H1 (cell line): ENCODE measurements around the gene POLR2J. TPM values are rescaled to one million over a fixed set of nuclear protein-coding genes. Genes with fewer than 3 reads are reported as not detected.

Source experiments
- CTCF ChIA-PET: fragments of 300-600 bp; sonication (Branson Sonifier 250); formaldehyde crosslinking; loops from one replicate; lab custom pipeline; 2021; ENCODE audit not compliant: partially characterized antibody; lab: Charles Lee
- POLR2A ChIA-PET: fragments of 300-600 bp; sonication (Branson Sonifier 250); formaldehyde crosslinking; loops from one replicate; lab custom pipeline; 2021; ENCODE audit warnings: inconsistent platforms; ENCODE audit not compliant: partially characterized antibody; lab: Charles Lee
- DNase-seq, 2 experiments: peaks; one replicate each; pipeline versions ENCODE4 v3.0.0 to v3.0.0-alpha.2; 2010 to 2022; ENCODE audit warnings: low spot score in 2 of 2, low read depth in 1 of 2, mixed read lengths in 1 of 2
- FAIRE-seq: peaks from 2 replicates; lab custom pipeline; 2011; peaks lifted over from hg19 to GRCh38; lab: Jason Lieb, UNC
- H2AFZ ChIP-seq: 2 replicates; pipeline ENCODE4 v1.8.1; 2012; ENCODE audit warnings: low read length, inconsistent platforms
- H2AK5ac ChIP-seq: 2 replicates; pipeline ENCODE4 v1.6.1; 2013; ENCODE audit warnings: low read depth, low read length
- H2BK120ac ChIP-seq: replicated peaks from 2 replicates; pipeline ENCODE3; 2013; ENCODE audit warnings: low read depth, low read length, inconsistent platforms
- H2BK12ac ChIP-seq: 2 replicates; pipeline ENCODE4 v1.6.1; 2013; ENCODE audit warnings: low read depth, low read length
- H2BK15ac ChIP-seq: 2 replicates; pipeline ENCODE4 v1.6.1; 2013; ENCODE audit warnings: low read length
- H2BK20ac ChIP-seq: 2 replicates; pipeline ENCODE4 v1.6.1; 2013; ENCODE audit warnings: low read length
- H2BK5ac ChIP-seq: 2 replicates; pipeline ENCODE4 v1.6.1; 2013; ENCODE audit warnings: low read depth, low read length
- H3K14ac ChIP-seq: 2 replicates; pipeline ENCODE4 v1.6.1; 2013; ENCODE audit warnings: inconsistent platforms; ENCODE audit not compliant: insufficient read length
- H3K18ac ChIP-seq: 2 replicates; pipeline ENCODE4 v1.6.1; 2013; ENCODE audit warnings: low read length; ENCODE audit errors: extremely low read depth
- H3K23ac ChIP-seq: 2 replicates; pipeline ENCODE4 v1.6.1; 2013; ENCODE audit warnings: inconsistent platforms; ENCODE audit not compliant: insufficient read length
- H3K23me2 ChIP-seq: 2 replicates; pipeline ENCODE4 v1.6.1; 2013; ENCODE audit warnings: low read depth, low read length
- H3K27ac ChIP-seq: 2 replicates; pipeline ENCODE4 v1.6.1; 2011; ENCODE audit warnings: low read depth, low read length, inconsistent platforms
- H3K27me3 ChIP-seq, 4 experiments: replicated peaks in 1 of 4; 1 replicate in 1 of 4; 2 replicates in 3 of 4; pipeline versions ENCODE4 v1.6.1 to v1.8.1; 2011 to 2013; ENCODE audit warnings: low read length in 3 of 4, mild to moderate bottlenecking in 3 of 4, inconsistent platforms in 2 of 4, mixed read lengths in 2 of 4, moderate library complexity in 1 of 4; ENCODE audit not compliant: control insufficient read depth in 3 of 4, insufficient read depth in 3 of 4; ENCODE audit errors: extremely low read depth in 1 of 4
- H3K36me3 ChIP-seq, 4 experiments: 2 replicates each; pipeline versions ENCODE4 v1.6.1 to v1.8.1; 2011 to 2013; ENCODE audit warnings: mild to moderate bottlenecking in 4 of 4, low read length in 3 of 4, moderate library complexity in 2 of 4, control low read depth in 1 of 4, inconsistent platforms in 1 of 4; ENCODE audit not compliant: insufficient read depth in 4 of 4, control insufficient read depth in 2 of 4
- H3K4ac ChIP-seq: replicated peaks from 2 replicates; pipeline ENCODE3; 2013; ENCODE audit warnings: low read length, low read depth, mixed read lengths, inconsistent platforms; ENCODE audit not compliant: insufficient read length
- H3K4me1 ChIP-seq, 4 experiments: replicated peaks in 1 of 4; 1 replicate in 1 of 4; 2 replicates in 3 of 4; pipeline versions ENCODE4 v1.6.1 to v1.8.1; 2011 to 2013; ENCODE audit warnings: low read length in 3 of 4, inconsistent platforms in 2 of 4, mixed read lengths in 1 of 4; ENCODE audit not compliant: insufficient read depth in 4 of 4, control insufficient read depth in 3 of 4
- H3K4me2 ChIP-seq, 2 experiments: 2 replicates each; pipeline versions ENCODE4 v1.6.1 to v1.8.1; 2011 to 2013; ENCODE audit warnings: low read depth in 2 of 2, low read length in 2 of 2, control low read depth in 1 of 2, inconsistent platforms in 1 of 2, mild to moderate bottlenecking in 1 of 2; ENCODE audit not compliant: insufficient read depth in 1 of 2
- H3K4me3 ChIP-seq, 4 experiments: fragments of 200-600, 300-600 bp in 1 of 4; sonication (generic), shearing (Covaris generic), sonication (Bioruptor Twin) in 1 of 4; 2 replicates each; pipeline versions ENCODE4 v1.5.1 to v1.8.1; 2011 to 2016; ENCODE audit warnings: low read length in 4 of 4, low read depth in 3 of 4, control low read depth in 2 of 4, inconsistent platforms in 2 of 4, mild to moderate bottlenecking in 2 of 4, mixed read lengths in 1 of 4, moderate library complexity in 1 of 4; ENCODE audit not compliant: insufficient read depth in 2 of 4; ENCODE audit errors: extremely low read depth in 1 of 4
- H3K56ac ChIP-seq: replicated peaks from 2 replicates; pipeline ENCODE3; 2013; ENCODE audit warnings: low read depth, mild to moderate bottlenecking, mixed read lengths, low read length, inconsistent platforms; ENCODE audit not compliant: insufficient read length
- H3K79me1 ChIP-seq: 2 replicates; pipeline ENCODE4 v1.6.1; 2013; ENCODE audit warnings: low read depth, low read length, control low read depth
- H3K79me2 ChIP-seq, 2 experiments: 2 replicates each; pipeline versions ENCODE4 v1.6.1 to v1.8.1; 2012 to 2013; ENCODE audit warnings: low read length in 2 of 2, mild to moderate bottlenecking in 2 of 2, inconsistent platforms in 1 of 2; ENCODE audit not compliant: insufficient read depth in 2 of 2, control insufficient read depth in 1 of 2
- H3K9ac ChIP-seq, 4 experiments: replicated peaks in 1 of 4; 1 replicate in 1 of 4; 2 replicates in 3 of 4; pipeline versions ENCODE4 v1.6.1 to v1.8.1; 2011 to 2013; ENCODE audit warnings: low read depth in 3 of 4, low read length in 3 of 4, control low read depth in 2 of 4, mild to moderate bottlenecking in 2 of 4, moderate library complexity in 2 of 4, inconsistent platforms in 1 of 4; ENCODE audit errors: extremely low read depth in 1 of 4
- H3K9me3 ChIP-seq, 2 experiments: 2 replicates each; pipeline versions ENCODE4 v1.6.1 to v1.8.1; 2012 to 2013; ENCODE audit warnings: mild to moderate bottlenecking in 2 of 2, moderate library complexity in 2 of 2, control low read depth in 1 of 2, inconsistent platforms in 1 of 2, low read depth in 1 of 2, low read length in 1 of 2, mixed read lengths in 1 of 2; ENCODE audit not compliant: insufficient read depth in 2 of 2
- H4K20me1 ChIP-seq, 2 experiments: replicated peaks in 1 of 2; 2 replicates each; pipeline versions ENCODE3 to v1.8.1; 2011 to 2013; ENCODE audit warnings: inconsistent platforms in 2 of 2, low read length in 2 of 2, mild to moderate bottlenecking in 1 of 2; ENCODE audit not compliant: insufficient read depth in 2 of 2, control insufficient read depth in 1 of 2
- H4K5ac ChIP-seq: 2 replicates; pipeline ENCODE4 v1.6.1; 2013; ENCODE audit warnings: low read length, low read depth, mixed read lengths, inconsistent platforms; ENCODE audit not compliant: insufficient read length
- H4K8ac ChIP-seq: 2 replicates; pipeline ENCODE4 v1.8.0; 2013; ENCODE audit warnings: mild to moderate bottlenecking, moderate library complexity, low read length, inconsistent platforms; ENCODE audit not compliant: insufficient read depth; ENCODE audit errors: extremely low read depth
- H4K91ac ChIP-seq: replicated peaks from 2 replicates; pipeline ENCODE3; 2013; ENCODE audit warnings: low read length, mixed read lengths, inconsistent platforms; ENCODE audit not compliant: insufficient read length
- EZH2 ChIP-seq: fragments of 200-600 bp; sonication (generic); IDR thresholded peaks from 2 replicates; pipeline ENCODE4 v1.7.1; 2012; ENCODE audit warnings: low read depth, mild to moderate bottlenecking, moderate library complexity, low read length, inconsistent platforms; ENCODE audit not compliant: severe bottlenecking
- POLR2AphosphoS5 ChIP-seq: IDR thresholded peaks from 2 replicates; pipeline ENCODE4 v1.6.1; 2011; ENCODE audit warnings: low read depth, low read length
- WGBS, 2 experiments: shearing (Covaris generic) in 1 of 2; methylation state at CpG; one replicate each; pipeline versions ENCODE4 v1.1.6 to v1.1.7; 2013 to 2015; ENCODE audit warnings: low lambda C conversion rate in 2 of 2, mixed read lengths in 2 of 2, inconsistent platforms in 1 of 2, low coverage in 1 of 2, missing lambda C conversion rate in 1 of 2; ENCODE audit not compliant: insufficient replicate concordance in 2 of 2, insufficient coverage in 1 of 2, insufficient read length in 1 of 2; ENCODE audit errors: extremely low coverage in 1 of 2, missing lambda C conversion rate in 1 of 2; 5-methylcytosine and 5-hydroxymethylcytosine counted together
- polyA plus RNA-seq, 7 experiments: library from polyadenylated mRNA; depleted of rRNA in 3 of 7; stranded (reverse) in 5 of 7; unstranded in 2 of 7; fragments of >200 nt in 5 of 7; fragments of 200-250 nt in 2 of 7; gene quantifications; 1 replicate in 5 of 7; 2 replicates in 1 of 7; 4 replicates in 1 of 7; pipeline versions ENCODE4 v1.2.1 to v1.2.3, GENCODE V29; 2011 to 2013; ENCODE audit warnings: missing spikeins in 2 of 7, mixed read lengths in 2 of 7
- total RNA-seq: library from RNA; stranded (reverse); fragmentation: NEBNext Ultra II Directional; extraction: Animal tissue kit (Norgen Biotek cat#: 25700); gene quantifications from 2 replicates; pipeline ENCODE4 v1.2.1, GENCODE V29; 2021

POLR2J gene
- total and polyA plus RNA-seq, 2 of the 8 experiments (the other 6 are each of a cell fraction or from before 2014, with no cell fraction given) = 54.1 to 113 TPM

DNA sequence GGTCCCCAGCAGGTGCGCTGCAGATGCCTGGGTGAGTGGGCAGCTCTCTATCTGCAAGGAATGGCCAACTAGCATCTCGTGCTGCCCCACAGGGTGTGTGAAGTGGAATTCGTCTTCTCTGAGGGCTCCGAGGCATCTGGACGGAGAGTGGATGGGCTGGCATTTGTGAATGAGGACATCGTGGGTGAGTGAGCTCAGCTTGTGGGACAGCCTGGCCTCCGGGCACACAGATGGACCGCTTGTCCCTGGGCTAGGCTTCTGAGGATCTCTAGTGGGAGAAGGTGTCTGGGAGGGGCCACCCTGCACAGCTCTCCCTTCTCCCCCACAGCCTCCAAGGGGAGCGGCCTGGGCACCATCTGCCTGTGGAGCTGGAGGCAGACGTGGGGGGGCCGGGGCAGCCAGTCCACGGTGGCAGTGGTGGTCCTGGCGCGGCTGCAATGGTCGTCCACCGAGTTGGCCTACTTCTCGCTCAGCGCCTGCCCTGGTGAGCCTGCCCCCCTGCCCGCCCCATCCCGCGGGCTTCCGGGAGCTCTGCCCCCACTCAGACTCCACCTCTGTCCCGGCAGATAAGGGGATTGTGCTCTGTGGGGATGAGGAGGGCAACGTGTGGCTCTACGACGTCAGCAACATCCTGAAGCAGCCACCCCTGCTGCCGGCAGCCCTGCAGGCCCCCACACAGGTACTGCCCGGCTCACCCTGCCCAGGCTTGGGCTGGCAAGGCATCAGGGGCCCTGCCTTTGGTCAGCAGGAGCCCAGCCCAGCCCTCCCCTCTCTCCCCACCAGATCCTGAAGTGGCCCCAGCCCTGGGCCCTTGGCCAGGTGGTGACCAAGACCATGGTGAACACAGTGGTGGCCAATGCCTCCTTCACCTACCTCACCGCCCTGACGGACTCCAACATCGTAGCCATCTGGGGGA, 6.3 kb downstream of the POLR2J start:
- no peak overlapping the region for H3K4me3 ChIP-seq
- no peak overlapping the region for H2BK15ac ChIP-seq
- H3K79me2 ChIP-seq = no peaks in the 10 kb centered on the region
- no peak overlapping the region for H3K4ac ChIP-seq
- no peak for FAIRE-seq
- no peaks in the 10 kb centered on the region for H3K4me1 ChIP-seq
- POLR2A ChIA-PET = interaction anchor here (1.2 to 1.4 kb wide), 4 partner anchors 18 to 152 kb away, joined by 3 read pairs; no protein-coding TSS in a partner anchor
- H3K14ac ChIP-seq = no peak overlapping the region
- no peak overlapping the region for H2AFZ ChIP-seq
- CTCF ChIA-PET = interaction anchor here (1.2 to 1.5 kb wide), 2 partner anchors 60 kb away, joined by 3 to 6 read pairs; no protein-coding TSS in a partner anchor
- no peak overlapping the region for H4K5ac ChIP-seq
- H2AK5ac ChIP-seq = no peak overlapping the region
- no peak overlapping the region for H2BK20ac ChIP-seq
- H2BK120ac ChIP-seq = no peak overlapping the region
- 0 out of 2 replicates have a peak, but pooled peaks have one; percentile 27 for TF ChIP-seq POLR2AphosphoS5
- TF ChIP-seq EZH2 = no peak
- no peak overlapping the region for H3K27ac ChIP-seq
- H3K9me3 ChIP-seq = no peaks in the 10 kb centered on the region
- H3K56ac ChIP-seq = no peak overlapping the region
- H3K9ac ChIP-seq = no peak overlapping the region; a peak in 1 of 7 replicates
- no peaks in the 10 kb centered on the region for H3K27me3 ChIP-seq
- no peaks in the 10 kb centered on the region for H3K23me2 ChIP-seq
- no peak overlapping the region for H2BK12ac ChIP-seq
- no peak overlapping the region for H3K18ac ChIP-seq
- no peak overlapping the region for H3K23ac ChIP-seq
- 88% methylated on average over 31 of the region's 31 CpGs; no CpG with 5 or more reads in 1 of the 2 experiments for WGBS, 2 experiments
- peak overlapping the region; percentile 89; the same call in 1 of the 2 replicates for H4K8ac ChIP-seq
- no peak overlapping the region for H4K91ac ChIP-seq
- H3K4me2 ChIP-seq = no peak overlapping the region
- no peaks in the 10 kb centered on the region for H3K79me1 ChIP-seq
- peaks cover 0 to 8% of the 10 kb centered on the region in 2 experiments for H4K20me1 ChIP-seq
- H3K36me3 ChIP-seq = peaks cover 2 to 14% (median 8%) of the 10 kb centered on the region in 4 experiments; a peak in 6 of 8 replicates
- peak in 1 of 2 experiments; percentile 41 for DNase-seq
- no peak overlapping the region for H2BK5ac ChIP-seq
